ENCODE measurements around the gene ZC3HAV1.

ZC3HAV1 gene

GRCh38 chr7:139111811-139112301, 2.3 kb upstream of the ZC3HAV1 start:
- no peak for TF ChIP-seq ZFX (IDR thresholded peaks at IDR 0.05)
- TF ChIP-seq CTCF (conservative IDR thresholded peaks at IDR 0.05) = no peak
- peak overlapping the region; percentile 96 for H3K27ac ChIP-seq

GRCh38 chr7:139111147-139111546, 1.6 kb upstream of the ZC3HAV1 start:
- no peak for TF ChIP-seq ZFX (IDR thresholded peaks at IDR 0.05)
- TF ChIP-seq CTCF (conservative IDR thresholded peaks at IDR 0.05) = no peak; the same call in 1 of the 2 replicates
- peak overlapping the region; percentile 96 for H3K27ac ChIP-seq

- no peak for TF ChIP-seq CTCF (conservative IDR thresholded peaks at IDR 0.05)
- no peak for TF ChIP-seq ZFX (IDR thresholded peaks at IDR 0.05)
- peak overlapping the region; percentile 97 for H3K27ac ChIP-seq
Observed at GRCh38 chr7:139109983-139110411, 477 bp upstream of the ZC3HAV1 start.

- H3K27ac ChIP-seq = peak overlapping the region; percentile 97
- TF ChIP-seq ZFX (IDR thresholded peaks at IDR 0.05) (peak; percentile 57), CTCF (conservative IDR thresholded peaks at IDR 0.05) (no peak)
Observed at GRCh38 chr7:139108266-139109187, 993 bp downstream of the ZC3HAV1 start.

- no peak for TF ChIP-seq CTCF (conservative IDR thresholded peaks at IDR 0.05)
- TF ChIP-seq ZFX (IDR thresholded peaks at IDR 0.05) = no peak
- no peak overlapping the region; the same call in 1 of the 2 replicates for H3K27ac ChIP-seq
Observed at GRCh38 chr7:139106959-139107358, 2.6 kb downstream of the ZC3HAV1 start.

- H3K27ac ChIP-seq = peak overlapping the region; percentile 28; the same call in 1 of the 2 replicates
Observed at GRCh38 chr7:139106227-139106626, 3.3 kb downstream of the ZC3HAV1 start.

GRCh38 chr7:139105484-139105883, 4.0 kb downstream of the ZC3HAV1 start:
- H3K27ac ChIP-seq = no peak overlapping the region

More at GRCh38 chr7:139105484-139105883, 4.0 kb downstream of the ZC3HAV1 start:
- TF ChIP-seq CTCF (conservative IDR thresholded peaks at IDR 0.05) = no peak
- no peak for TF ChIP-seq ZFX (IDR thresholded peaks at IDR 0.05)
